Measurements from ENCODE around the gene SHROOM4. TPM values are rescaled to one million over a fixed set of nuclear protein-coding genes. Genes with fewer than 3 reads are reported as not detected.
A peak's percentile ranks its signal among the peaks of the same experiment; 100 is the strongest.

The SHROOM4 gene
- total and polyA plus RNA-seq, 9 of the 15 experiments (the other 6 are each of a cell fraction or from before 2014, with no cell fraction given), result not detected

DNA sequence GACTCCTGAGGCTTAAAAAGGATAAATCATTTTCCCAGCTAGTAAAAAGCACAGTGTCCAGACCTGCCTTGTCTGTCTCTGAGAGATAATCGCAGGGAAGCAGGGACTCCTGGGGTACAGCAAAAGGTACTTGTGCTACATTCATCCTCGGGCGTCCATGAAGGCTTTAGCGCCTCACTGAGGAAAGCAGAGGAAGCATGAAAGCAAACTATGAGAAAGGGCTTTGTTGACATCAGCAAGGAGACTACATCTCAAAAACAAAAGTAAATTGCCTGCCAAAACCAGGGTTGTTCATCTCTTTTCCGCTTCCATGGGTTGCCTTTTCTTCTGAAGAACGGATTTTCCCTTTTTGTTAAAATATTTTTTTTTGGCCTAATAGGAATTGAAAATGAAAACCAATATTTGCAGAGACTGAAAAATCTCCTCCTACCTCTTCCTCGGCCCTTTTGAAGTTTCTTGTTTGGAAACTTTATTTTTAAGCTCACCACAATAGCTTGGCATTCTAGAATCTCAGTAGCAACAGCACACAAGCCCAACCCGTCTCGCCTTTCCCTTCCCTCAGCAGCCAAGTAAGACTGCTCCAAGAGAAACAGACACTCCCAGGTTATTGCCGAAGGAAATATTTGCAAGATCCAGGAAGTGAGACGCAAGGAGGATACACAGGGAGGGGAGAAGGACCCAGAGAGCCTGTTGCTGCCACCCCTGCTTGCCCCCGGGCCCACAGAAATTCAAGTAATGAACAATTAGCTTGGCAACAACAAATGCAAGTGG, 195.0 kb downstream of the SHROOM4 start:
- DNase-seq (ENCODE audit: extremely low read depth in 1 of 4, low spot score in 3 of 4) (no peak), ATAC-seq (no peak), FAIRE-seq (no peak)
- Histone ChIP-seq H3K9me1 (ENCODE audit: control insufficient read depth, insufficient read depth, low read length) (no peaks in the 10 kb centered on the region), H2AFZ (ENCODE audit: low read depth, low read length) (no peak overlapping the region), H3K9ac (ENCODE audit: insufficient read depth in 1 of 2, low read depth in 2 of 2, low read length in 2 of 2) (no peak overlapping the region), H3K9me3 (replicated peaks; ENCODE audit: control insufficient read depth, insufficient read depth, low read depth, low read length) (no peaks in the 10 kb centered on the region), H3K27me3 (ENCODE audit: control insufficient read depth in 2 of 2, insufficient read depth in 2 of 2, low read length in 2 of 2) (no peaks in the 10 kb centered on the region), H3K79me2 (ENCODE audit: control insufficient read depth, insufficient read depth, low read length) (no peaks in the 10 kb centered on the region), H3K4me2 (ENCODE audit: insufficient read depth, low read length) (no peak overlapping the region), H4K20me1 (replicated peaks; ENCODE audit: control insufficient read depth, insufficient read depth, low read length) (no peaks in the 10 kb centered on the region), H3K4me1 (replicated peaks in 1 of 2; ENCODE audit: control insufficient read depth in 2 of 2, insufficient read depth in 2 of 2, low read length in 2 of 2) (no peaks in the 10 kb centered on the region), H3K4me3 (no peak overlapping the region), H3K27ac (ENCODE audit: extremely low read depth, low read depth, low read length) (no peak overlapping the region), H3K36me3 (ENCODE audit: control insufficient read depth, insufficient read depth, low read length) (no peaks in the 10 kb centered on the region)
- intact Hi-C loops (cut with micrococcal nuclease) (no loop called here), in situ Hi-C loops (cut with MboI) (no loop called here)
- ChIA-PET POLR2A (interaction anchor here (0.6 kb wide), 1 partner anchor 848 kb away, joined by 3 read pairs; no protein-coding TSS in a partner anchor), CTCF (ENCODE audit: low intra/inter-chr PET ratio) (no interaction called here)
- WGBS (ENCODE audit: insufficient coverage, low coverage, missing lambda C conversion rate), result 0% methylated on average over 11 of the region's 12 CpGs
- TF ChIP-seq, protein P1, sequence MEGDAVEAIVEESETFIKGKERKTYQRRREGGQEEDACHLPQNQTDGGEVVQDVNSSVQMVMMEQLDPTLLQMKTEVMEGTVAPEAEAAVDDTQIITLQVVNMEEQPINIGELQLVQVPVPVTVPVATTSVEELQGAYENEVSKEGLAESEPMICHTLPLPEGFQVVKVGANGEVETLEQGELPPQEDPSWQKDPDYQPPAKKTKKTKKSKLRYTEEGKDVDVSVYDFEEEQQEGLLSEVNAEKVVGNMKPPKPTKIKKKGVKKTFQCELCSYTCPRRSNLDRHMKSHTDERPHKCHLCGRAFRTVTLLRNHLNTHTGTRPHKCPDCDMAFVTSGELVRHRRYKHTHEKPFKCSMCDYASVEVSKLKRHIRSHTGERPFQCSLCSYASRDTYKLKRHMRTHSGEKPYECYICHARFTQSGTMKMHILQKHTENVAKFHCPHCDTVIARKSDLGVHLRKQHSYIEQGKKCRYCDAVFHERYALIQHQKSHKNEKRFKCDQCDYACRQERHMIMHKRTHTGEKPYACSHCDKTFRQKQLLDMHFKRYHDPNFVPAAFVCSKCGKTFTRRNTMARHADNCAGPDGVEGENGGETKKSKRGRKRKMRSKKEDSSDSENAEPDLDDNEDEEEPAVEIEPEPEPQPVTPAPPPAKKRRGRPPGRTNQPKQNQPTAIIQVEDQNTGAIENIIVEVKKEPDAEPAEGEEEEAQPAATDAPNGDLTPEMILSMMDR (IDR thresholded peaks at IDR 0.05 in 2 of 3, conservative IDR thresholded peaks at IDR 0.05 in 1 of 3; ENCODE audit: insufficient read depth in 2 of 3, low read depth in 1 of 3, low read length in 3 of 3), result 0 out of 6 replicates have a peak, but pooled peaks of 1 of the 3 experiments have one; percentile 2
- no peak for TF ChIP-seq IFI16 (CRISPR knock-in tag; IDR thresholded peaks at IDR 0.05)
- TF ChIP-seq ZBTB7A (IDR thresholded peaks at IDR 0.05; ENCODE audit: borderline replicate concordance, control insufficient read depth, low read depth, low read length), result no peak
- BruUV-seq (replicated peaks), result no TSS peak

Measured in K562 (cell line).